GM21515 (cell line): ENCODE results near the gene AMPD2.

Experiments used
- ATAC-seq: cut with Tn5 transposase; IDR thresholded peaks from one replicate; pipeline ENCODE4 v1.9.1; 2021; ENCODE audit not compliant: unreplicated experiment

AMPD2 gene

DNA sequence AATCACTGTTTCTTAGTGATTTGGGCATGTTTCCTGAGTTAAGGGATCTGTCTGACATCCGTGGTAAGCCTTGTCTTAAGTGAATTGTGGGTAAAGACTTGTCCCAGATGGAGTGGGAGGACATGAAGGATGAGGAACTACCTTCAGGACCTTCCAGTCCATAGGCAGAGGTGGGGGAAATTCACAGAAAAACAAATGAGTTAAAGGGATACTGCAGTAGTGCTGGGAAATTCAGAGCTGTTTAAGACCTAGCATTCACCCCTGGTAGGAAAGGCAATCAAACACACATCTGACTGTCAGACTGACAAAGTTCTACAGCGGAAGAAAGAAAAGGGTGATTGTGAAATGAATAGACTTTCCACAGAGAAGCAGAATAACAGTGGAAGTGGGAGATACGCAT, 3.2 kb upstream of the AMPD2 start:
- no peak for ATAC-seq

- no peak for ATAC-seq
Measured at GRCh38 chr1:109617291-109617801, 2.3 kb upstream of the AMPD2 start.

- no peak for ATAC-seq
Measured at GRCh38 chr1:109618661-109619575, 719 bp upstream of the AMPD2 start.

- ATAC-seq, result no peak
Measured at GRCh38 chr1:109620401-109620791, 759 bp downstream of the AMPD2 start.

DNA sequence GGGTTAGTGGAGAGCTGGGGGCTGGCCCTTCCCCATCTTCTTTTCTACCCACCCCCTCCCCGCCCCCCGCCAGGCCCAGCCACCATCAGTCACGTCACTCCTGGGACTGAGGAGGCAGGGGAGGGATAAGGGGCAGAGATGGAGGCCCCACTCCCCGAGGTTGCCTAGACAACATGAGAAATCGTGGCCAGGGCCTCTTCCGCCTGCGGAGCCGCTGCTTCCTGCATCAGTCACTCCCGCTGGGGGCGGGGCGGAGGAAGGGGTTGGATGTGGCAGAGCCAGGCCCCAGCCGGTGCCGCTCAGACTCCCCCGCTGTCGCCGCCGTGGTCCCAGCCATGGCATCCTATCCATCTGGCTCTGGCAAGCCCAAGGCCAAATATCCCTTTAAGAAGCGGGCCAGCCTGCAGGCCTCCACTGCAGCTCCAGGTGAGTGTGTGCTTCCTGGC, 1.2 kb downstream of the AMPD2 start:
- ATAC-seq, result peak; percentile 73

- no peak for ATAC-seq
Measured at GRCh38 chr1:109621379-109622136, 1.9 kb downstream of the AMPD2 start.

GRCh38 chr1:109622137-109622892, 2.7 kb downstream of the AMPD2 start:
- ATAC-seq, result no peak

GRCh38 chr1:109622895-109623294, 3.3 kb downstream of the AMPD2 start:
- ATAC-seq, result no peak

DNA sequence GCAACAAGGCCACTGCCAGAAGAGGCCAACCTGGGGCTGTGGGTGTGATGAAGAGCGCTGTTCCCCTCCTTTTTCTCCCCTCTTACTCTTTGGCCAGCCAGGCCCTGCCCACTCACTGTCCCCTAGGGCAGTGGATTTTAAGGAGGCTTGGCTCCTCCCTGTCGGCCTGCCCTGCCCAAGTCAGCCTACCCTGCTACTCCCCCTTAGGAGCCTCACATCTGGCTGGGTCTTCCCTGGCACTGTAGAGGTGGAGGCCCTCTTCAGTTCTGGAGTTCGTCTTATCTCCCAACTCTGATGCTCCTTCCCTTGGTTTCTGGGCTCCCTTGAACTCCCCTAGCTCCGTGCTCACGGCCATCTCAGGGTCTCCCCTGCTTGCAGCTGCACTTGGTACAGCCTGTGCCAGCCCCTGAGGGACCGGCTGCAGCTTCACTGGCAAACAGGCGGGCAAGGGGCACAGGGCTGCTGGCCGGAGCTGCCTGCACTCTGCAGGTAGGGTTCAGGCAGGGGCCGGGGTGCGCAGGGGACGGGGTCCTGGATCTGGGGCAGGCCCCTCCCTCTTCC, 4.0 kb downstream of the AMPD2 start:
- ATAC-seq, result no peak

DNA sequence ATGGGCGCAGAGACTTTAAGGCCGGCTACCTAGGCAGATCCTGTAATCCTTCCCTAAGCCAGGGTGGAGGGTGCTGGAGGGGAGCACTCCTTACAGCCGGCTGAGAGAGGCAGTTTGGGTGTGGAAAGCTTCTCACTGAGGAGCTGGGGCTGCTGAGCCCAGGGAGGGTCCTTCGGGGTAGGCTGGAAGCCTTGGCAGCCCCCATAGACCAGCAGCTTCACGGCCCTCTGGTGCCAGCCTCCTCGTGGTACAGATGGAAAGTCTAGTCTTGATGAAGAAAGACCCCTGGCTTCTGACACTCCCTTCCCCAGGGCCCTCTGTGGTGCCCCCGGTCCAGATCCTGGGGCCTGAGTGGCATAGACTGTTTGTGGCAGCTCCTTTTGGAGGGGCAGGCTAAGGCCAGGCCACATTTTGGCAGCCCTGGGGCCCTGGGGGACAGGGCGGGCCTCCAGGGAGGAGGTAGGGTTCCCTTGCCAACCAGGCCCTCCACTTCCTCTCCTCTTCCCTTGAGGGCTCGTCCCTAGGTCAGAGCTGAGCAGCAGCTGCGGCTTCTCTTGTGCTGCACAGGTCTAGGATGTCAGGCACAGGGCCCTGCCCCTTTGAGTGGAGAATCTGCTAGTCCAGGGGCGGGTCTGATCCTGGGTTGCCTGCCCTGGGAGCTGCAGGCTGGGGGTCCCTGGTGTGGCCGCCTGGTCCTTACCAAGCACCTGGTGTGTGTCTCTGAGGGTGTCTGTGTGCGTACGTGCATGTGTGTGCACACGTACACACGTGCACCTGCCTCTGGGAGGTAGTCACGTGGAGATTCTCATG, 4.8 kb downstream of the AMPD2 start:
- no peak for ATAC-seq

- ATAC-seq, result no peak
Measured at GRCh38 chr1:109625176-109625575, 5.5 kb downstream of the AMPD2 start.

DNA sequence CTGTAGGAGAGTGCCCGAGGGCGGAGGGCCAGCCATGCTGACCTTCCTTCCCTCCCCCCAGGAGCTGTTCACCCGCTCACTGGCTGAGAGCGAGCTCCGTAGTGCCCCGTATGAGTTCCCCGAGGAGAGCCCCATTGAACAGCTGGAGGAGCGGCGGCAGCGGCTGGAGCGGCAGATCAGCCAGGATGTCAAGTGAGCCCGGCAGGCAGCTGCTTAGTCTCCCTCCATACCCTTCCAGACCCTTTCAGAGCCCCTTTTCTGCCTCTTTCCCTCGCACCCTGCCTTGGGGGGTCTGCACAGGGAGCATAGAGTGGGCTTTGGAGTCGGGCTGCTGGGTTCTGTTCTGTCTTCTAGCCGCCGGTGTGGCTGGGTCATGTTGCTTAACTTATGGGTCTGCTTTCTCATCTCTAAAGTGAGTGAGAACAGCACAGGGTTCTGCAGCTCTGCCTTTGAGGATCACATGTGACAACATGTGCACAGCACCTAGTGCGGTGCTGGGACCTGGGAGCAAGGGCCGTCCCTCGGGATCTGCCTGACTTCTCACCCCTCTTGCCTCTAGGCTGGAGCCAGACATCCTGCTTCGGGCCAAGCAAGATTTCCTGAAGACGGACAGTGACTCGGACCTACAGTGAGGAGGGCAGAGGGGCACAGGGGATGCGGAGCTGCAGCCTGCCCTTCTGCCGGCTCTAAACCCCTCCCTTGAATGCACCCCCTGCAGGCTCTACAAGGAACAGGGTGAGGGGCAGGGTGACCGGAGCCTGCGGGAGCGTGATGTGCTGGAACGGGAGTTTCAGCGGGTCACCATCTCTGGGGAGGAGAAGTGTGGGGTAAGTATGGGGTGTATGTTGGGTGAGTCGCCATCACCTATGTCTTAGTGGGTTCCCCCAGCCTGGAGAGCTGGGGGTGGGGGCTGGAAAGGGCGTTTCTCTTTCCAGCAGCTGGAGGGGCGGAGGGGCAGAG, 6.2 kb downstream of the AMPD2 start:
- ATAC-seq, result no peak

DNA sequence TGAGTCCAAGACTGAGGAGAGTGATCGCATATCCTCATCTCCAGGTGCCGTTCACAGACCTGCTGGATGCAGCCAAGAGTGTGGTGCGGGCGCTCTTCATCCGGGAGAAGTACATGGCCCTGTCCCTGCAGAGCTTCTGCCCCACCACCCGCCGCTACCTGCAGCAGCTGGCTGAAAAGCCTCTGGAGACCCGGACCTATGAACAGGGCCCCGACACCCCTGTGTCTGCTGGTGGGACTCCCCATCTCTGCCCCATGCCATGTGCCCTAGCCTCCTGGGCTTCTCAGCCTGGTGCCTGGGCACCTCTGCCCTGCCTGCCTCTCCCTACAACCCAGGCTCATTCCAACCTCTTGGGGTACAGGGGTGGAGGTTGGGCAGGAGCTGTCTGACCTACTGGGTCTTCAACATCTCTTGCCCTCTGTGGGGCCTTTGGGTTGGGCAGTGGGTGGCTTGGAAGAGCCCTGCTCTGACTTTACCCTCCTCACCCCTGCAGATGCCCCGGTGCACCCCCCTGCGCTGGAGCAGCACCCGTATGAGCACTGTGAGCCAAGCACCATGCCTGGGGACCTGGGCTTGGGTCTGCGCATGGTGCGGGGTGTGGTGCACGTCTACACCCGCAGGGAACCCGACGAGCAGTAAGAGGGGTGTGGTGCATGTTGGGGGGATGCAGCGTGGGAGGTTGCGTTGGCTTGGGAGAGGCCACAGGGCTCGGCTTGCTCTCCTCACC, 7.2 kb downstream of the AMPD2 start:
- ATAC-seq, result no peak

GRCh38 chr1:109627692-109628399, 8.2 kb downstream of the AMPD2 start:
- ATAC-seq, result no peak

DNA sequence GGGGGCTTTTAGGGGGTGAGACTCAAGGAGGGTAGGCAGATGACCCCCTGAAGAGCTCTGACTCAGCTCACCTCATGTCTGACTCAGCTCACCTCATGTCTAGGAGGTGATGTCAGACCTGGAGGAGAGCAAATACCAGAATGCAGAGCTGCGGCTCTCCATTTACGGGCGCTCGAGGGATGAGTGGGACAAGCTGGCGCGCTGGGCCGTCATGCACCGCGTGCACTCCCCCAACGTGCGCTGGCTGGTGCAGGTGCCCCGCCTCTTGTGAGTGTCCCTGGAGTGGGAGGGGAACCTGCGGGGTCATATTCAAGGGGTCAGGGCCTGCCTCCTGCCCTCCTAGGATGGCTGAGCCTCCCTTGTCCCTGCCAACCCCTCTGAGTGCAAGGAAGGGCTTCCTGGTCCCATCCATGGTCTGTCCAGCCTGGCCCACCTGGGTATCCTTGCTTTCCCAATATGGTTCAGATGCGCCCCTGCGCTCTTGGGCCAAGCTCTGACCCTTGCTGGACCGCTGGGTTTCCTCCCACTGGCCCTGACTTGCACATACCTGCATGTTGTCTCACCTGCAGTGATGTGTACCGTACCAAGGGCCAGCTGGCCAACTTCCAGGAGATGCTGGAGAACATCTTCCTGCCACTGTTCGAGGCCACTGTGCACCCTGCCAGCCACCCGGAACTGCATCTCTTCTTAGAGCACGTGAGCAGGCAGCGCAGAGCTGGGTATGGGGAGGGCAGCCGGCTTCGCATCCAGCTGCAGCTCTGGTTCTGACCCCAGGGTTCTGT, 9.1 kb downstream of the AMPD2 start:
- no peak for ATAC-seq

- no peak for ATAC-seq
Measured at GRCh38 chr1:109629372-109630030, 9.9 kb downstream of the AMPD2 start.
